ENCODE measurements around the gene FLRT1. TPM values are rescaled to one million over a fixed set of nuclear protein-coding genes. Genes with fewer than 3 reads are reported as not detected.

FLRT1 gene
- total and polyA plus RNA-seq, 4 donors = 0.02 to 0.32 (median 0.05) TPM; not detected in 1

GRCh38 chr11:64083398-64084080, 47.8 kb downstream of the FLRT1 start:
- Histone ChIP-seq H3K27me3 (ENCODE audit: control insufficient read depth in 4 of 4, insufficient read depth in 4 of 4, low read length in 3 of 4) (no peaks in the 10 kb centered on the region), H3K9me3 (ENCODE audit: control insufficient read depth in 4 of 4, low read length in 3 of 4) (no peaks in the 10 kb centered on the region), H3K9ac (ENCODE audit: low read depth in 1 of 2, low read length in 2 of 2) (no peak overlapping the region), H3K36me3 (ENCODE audit: control insufficient read depth in 4 of 4, insufficient read depth in 3 of 4, low read depth in 1 of 4, low read length in 3 of 4) (no peaks in the 10 kb centered on the region), H3K4me1 (ENCODE audit: control insufficient read depth in 4 of 4, insufficient read depth in 4 of 4, low read length in 3 of 4) (peaks cover 11 to 23% (median 17%) of the 10 kb centered on the region in 4 donors), H3K27ac (ENCODE audit: low read depth in 1 of 2, low read length in 2 of 2) (no peak overlapping the region), H3K4me3 (ENCODE audit: low read depth in 1 of 3, low read length in 3 of 3) (no peak overlapping the region)
- no peak for DNase-seq (ENCODE audit: low spot score)
- no peak for TF ChIP-seq TAF1 (conservative IDR thresholded peaks at IDR 0.05)
- TF ChIP-seq HNF4G (IDR thresholded peaks at IDR 0.05) = no peak
- no peak for TF ChIP-seq YY1 (IDR thresholded peaks at IDR 0.05)
- TF ChIP-seq FOXA2 (IDR thresholded peaks at IDR 0.05) = no peak
- TF ChIP-seq SP1 (IDR thresholded peaks at IDR 0.05) = no peak
- TF ChIP-seq ZBTB33 (IDR thresholded peaks at IDR 0.05) = no peak
- no peak for TF ChIP-seq NR2F2 (IDR thresholded peaks at IDR 0.05)
- TF ChIP-seq JUND (IDR thresholded peaks at IDR 0.05) = no peak
- no peak for TF ChIP-seq RAD21 (IDR thresholded peaks at IDR 0.05)
- TF ChIP-seq RXRA (IDR thresholded peaks at IDR 0.05) = no peak
- TF ChIP-seq MAX (IDR thresholded peaks at IDR 0.05) = no peak
- no peak for TF ChIP-seq GABPA (IDR thresholded peaks at IDR 0.05 in 1 of 2, conservative IDR thresholded peaks at IDR 0.05 in 1 of 2)
- no peak for TF ChIP-seq REST (IDR thresholded peaks at IDR 0.05)
- no peak for TF ChIP-seq EGR1 (IDR thresholded peaks at IDR 0.05; ENCODE audit: low read depth in 2 of 2)
- TF ChIP-seq FOXA1 (IDR thresholded peaks at IDR 0.05) = no peak
- TF ChIP-seq CTCF (IDR thresholded peaks at IDR 0.05; ENCODE audit: low read depth, low read length, missing input control) = no peak
- TF ChIP-seq HNF4A (conservative IDR thresholded peaks at IDR 0.05) = no peak
- TF ChIP-seq ATF3 (IDR thresholded peaks at IDR 0.05) = no peak
- 87% methylated on average over 28 of the region's 28 CpGs for WGBS
